Muscle of arm (tissue), 12 donors: ENCODE measurements around the gene BOD1. TPM values are rescaled to one million over a fixed set of nuclear protein-coding genes. Genes with fewer than 3 reads are reported as not detected.

ENCODE experiments used
- DNase-seq: peaks from one replicate; pipeline ENCODE4 v3.0.0-alpha.2; 2013
- polyA plus RNA-seq, 12 donors: library from polyadenylated mRNA; unstranded; fragments of 120-200 nt; gene quantifications; one replicate each; pipeline ENCODE4 v1.2.1, GENCODE V29; 2013; ENCODE audit not compliant: insufficient read length in 12 of 12

Gene BOD1
- polyA plus RNA-seq, 12 donors, result 72.0 to 92.7 (median 81.7) TPM; not detected in 1

- DNase-seq, result peak; percentile 23
Observed at GRCh38 chr5:173581408-173582215, 34.8 kb downstream of the BOD1 start.

DNA sequence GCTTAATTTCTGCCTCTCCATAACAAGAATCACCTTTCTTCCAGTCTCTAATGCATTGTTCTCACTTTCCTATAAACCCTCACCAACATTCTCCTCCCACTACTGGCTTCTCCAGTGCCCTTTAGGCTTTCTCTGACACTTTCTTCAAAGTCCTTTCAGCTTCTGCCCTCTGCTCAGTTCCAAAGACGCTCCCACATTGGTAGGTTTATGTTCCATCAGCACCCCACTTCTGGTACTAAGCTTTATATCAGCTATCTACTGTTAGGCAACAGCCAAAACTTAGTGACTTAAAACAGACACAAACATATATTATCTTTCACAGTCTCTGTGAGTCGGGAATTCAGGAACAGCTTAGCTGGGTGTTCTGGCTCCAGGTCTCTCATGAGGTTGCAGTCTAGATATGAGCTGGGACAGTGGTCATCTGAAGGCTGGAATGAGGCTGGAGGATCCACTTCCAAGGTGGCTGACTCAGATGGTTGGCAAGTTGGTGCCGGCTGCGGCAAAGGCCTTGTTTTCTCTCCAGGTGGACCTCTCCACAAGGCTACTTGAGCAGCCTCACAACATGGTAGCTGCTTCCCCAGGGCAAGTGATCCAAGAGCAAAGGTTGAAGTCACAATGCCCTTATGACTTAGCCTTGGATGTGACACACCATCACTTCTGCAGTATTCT lies 37.4 kb downstream of the BOD1 start:
- no peak for DNase-seq

DNA sequence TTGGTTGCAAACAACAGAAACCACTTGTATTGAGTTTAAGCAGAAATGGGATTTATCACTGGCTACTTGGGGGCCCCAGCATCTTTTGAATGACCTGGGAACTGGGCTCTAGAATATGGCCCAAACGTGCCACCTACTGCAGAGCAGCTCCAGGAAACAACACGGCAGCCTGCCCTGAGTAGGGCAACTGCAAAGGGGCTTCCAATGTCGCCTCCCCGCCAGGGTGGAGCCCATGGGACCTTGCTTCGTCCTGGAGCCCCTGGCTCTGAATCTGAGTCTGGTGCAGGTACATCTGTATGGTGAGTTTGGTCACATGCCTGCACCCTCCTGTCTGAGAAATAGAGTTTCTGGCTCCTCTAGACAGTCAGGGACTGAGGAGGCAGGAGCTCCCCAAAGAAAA lies 38.6 kb downstream of the BOD1 start:
- no peak for DNase-seq

DNA sequence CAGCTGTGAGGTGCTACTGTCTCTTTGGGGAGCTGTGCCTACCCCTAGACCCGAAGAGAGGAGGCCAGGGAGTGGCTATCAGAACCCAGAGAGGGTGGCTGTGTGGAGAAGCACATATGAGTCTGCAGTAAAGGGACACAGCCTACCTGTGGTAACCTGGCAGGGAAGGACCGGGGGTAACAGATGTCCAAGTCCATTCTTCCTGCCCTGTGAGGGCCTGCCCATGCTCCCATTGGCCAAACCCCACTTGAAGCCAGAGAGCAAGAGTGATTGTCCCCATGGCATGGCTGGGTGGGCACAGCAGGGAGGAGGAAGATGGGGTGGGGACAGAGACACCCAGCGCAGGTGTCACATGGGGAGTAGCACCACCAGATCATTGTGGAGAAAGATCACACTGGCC lies 39.3 kb downstream of the BOD1 start:
- DNase-seq, result no peak

- no peak for DNase-seq
Observed at GRCh38 chr5:173575985-173576384, 40.5 kb downstream of the BOD1 start.

DNA sequence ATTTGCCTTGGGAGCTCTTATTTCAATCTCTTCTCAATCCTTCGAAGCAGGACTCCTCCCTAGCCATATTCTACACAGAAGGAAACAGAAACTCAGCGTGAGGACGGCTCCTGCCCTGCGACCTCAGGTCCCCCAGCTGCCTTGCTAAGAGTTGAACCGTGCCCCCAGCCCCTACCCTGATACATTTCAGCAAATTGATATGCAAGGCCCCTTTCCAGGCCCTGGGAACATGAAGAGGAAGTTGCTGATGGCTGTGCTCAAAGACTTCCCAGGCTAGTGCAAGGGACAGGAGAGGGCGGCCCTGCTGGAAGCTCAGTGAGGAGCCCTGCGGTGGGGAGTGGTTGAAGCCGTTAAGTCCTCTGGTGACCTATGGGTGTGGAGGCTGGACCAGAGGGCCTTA lies 41.5 kb downstream of the BOD1 start:
- DNase-seq, result no peak

DNA sequence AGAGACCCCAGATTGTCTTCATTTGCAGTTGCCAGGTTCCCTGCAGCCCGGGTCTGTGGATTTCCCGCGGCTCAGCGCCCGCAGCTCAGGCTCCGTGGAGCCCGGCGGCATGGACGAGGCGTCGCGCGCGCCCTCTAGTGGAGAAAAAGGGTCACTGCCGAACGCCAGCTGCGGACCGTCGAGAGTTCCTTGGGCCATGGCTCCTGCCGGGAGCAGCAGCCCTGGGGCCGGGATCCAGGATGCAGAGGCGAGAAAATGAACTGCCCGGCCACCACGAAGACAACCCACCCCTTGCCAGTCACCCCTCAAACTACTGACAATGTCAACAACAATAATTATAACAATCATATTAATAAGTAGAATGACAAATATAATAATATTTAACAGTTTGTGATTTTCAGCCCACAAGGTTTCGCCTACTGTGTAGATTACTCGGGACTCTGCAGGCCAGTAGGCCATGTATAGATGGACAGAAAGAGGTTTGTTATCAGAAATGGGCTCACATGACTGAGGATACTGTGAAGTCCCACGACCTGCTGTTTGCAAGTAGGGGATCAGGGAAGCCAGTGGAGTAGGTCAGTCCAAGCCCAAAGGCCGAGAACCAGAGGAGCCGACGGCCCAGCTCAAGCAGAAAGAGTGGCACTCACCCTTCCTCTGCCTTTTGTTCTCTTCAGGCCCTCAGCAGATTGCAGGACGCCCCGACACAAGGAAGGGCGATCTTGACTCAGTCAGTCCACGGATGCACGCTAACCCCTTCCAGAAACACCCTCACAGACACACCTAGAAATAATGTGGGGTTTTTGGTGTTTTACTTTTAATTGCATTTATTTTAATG lies 43.1 kb downstream of the BOD1 start:
- DNase-seq, result peak; percentile 82

DNA sequence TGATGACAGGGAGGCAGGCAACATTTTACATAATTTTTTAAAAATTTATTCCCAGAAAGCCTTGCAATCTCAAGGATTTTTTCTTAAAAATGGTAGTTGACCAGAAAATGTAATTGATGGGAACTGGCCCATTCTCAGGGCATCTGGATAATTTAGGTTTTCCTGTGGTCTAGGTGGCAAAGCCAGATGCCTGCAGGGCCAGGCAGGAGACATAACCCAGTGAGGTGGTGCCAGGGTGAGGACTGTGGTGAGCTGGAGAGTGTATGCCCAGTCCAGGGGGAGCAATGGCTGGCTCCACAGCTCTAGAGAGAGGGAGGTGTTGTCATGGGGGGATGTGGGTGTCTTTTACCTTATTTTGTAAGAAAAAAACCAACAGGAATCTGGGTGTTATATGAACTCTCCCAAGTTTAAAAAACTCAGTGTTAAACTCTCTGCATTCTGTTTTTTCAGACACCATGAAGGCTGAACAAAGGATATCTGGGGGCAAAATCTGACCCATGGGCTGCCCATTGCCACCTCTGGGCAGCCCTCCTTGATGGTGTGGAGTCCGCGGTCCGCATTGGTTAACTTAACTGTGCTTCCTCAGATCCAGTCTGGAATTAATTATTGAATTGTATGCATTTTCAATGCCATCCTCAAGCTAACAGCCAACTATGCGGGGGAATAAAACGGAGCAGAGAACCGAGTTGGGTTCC lies 43.9 kb downstream of the BOD1 start:
- DNase-seq, result no peak

GRCh38 chr5:173570321-173571090 lies 45.9 kb downstream of the BOD1 start:
- DNase-seq, result no peak

- no peak for DNase-seq
Observed at GRCh38 chr5:173568703-173569102, 47.7 kb downstream of the BOD1 start.

GRCh38 chr5:173568128-173568527 lies 48.3 kb downstream of the BOD1 start:
- DNase-seq, result no peak

GRCh38 chr5:173567548-173567947 lies 48.9 kb downstream of the BOD1 start:
- DNase-seq, result no peak

DNA sequence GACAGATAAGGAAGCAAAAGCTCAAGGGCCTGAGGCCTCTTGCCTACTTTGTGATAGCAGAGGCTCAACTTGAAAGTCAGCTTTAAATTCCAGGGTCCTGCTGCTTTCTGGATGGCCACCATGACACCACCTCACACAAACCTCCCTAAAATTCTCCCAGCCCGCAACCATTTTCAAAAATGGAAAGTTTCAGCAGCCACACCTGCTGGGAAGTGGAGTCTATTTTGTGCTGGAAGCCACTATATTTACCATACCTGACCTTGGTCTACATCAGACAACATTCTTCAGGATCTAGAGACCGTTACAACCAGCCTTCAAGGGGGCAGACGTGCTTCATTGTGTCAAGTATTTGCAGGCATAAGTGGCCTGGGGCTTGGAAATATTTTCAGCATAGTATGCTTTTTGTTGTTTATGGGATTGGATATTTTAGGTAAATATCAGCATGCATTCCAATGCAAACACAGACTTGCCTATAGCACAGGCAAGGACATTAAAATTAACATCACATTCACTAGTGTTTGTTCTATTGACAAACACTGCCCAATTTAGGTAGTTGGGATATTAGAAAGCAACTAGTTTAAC lies 50.9 kb downstream of the BOD1 start:
- no peak for DNase-seq

DNA sequence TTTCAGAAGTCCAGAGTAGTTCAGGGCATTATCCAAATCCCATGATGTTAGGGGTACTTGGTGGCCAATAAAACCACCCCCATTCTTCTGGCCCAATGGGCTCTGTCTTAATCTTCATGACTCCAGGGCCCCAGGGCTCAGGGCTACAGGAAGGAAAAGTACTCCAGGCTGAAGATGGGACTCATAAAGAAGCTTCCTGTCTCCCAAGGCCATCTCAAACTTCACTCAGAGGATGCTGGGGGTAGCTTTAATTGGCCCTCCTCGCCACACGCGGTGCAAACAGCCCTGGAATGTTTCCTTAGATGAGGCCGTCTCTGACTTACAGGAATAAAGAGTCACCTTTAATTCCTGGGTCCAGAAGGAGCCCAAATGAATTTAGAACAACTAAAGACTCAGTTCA lies 52.3 kb downstream of the BOD1 start:
- DNase-seq, result no peak

DNA sequence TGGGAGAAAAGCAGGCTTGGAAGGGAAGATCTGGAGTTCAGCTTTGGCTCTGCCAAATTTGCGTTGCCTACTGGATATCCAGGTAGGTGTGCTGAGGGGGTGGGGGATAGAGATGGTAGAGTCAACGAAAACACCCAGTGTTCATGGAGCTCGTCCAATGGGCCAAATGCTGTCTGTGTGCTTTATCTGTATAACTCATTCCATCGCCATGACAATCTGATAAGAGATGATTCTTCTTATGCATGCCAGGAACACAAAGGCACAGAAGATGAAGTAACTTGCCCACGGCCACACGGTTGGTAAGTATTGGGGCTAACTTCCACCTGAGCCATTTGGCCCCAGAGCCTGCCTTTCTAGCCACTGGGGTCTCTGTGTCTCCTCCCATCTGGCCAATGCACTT lies 53.2 kb downstream of the BOD1 start:
- no peak for DNase-seq

GRCh38 chr5:173562451-173562850 lies 54.0 kb downstream of the BOD1 start:
- DNase-seq, result no peak
